ENCODE data around the gene FAHD2B. TPM values are rescaled to one million over a fixed set of nuclear protein-coding genes. Genes with fewer than 3 reads are reported as not detected.
A peak's percentile ranks its signal among the peaks of the same experiment; 100 is the strongest.
"Not testable (repeated sequence)": the region's sequence is repeated elsewhere in the genome, so short reads cannot be mapped to it uniquely, and the experiment has no call there.

FAHD2B gene
- 13.3 and 13.6 TPM in 2 replicates for polyA plus RNA-seq (2012; rRNA removed)
- 7.3 and 10.7 TPM in 2 replicates for polyA plus RNA-seq (2012; cell fraction: cytosol; rRNA removed)
- polyA plus RNA-seq (2012; cell fraction: nucleus; rRNA removed) = 33.4 and 37.1 TPM in 2 replicates

- H3K4me1 ChIP-seq (ENCODE audit: control insufficient read depth in 1 of 2, insufficient read depth in 2 of 2, low read depth in 1 of 2, low read length in 1 of 2); H3K27ac ChIP-seq (ENCODE audit: low read depth in 2 of 2, low read length in 1 of 2); H3K9me2 ChIP-seq; H3K79me2 ChIP-seq (ENCODE audit: insufficient read depth); H3F3A ChIP-seq (replicated peaks; ENCODE audit: insufficient read depth); H3K27me3 ChIP-seq (ENCODE audit: insufficient read depth); CTCF ChIA-PET; H3K9me3 ChIP-seq; H4K20me1 ChIP-seq (ENCODE audit: insufficient read depth); POLR2A ChIA-PET; H3K36me3 ChIP-seq (replicated peaks in 1 of 2; ENCODE audit: control insufficient read depth in 1 of 2, insufficient read depth in 2 of 2, low read length in 1 of 2): not testable (repeated sequence)
- WGBS (ENCODE audit: low lambda C conversion rate) = 10% methylated on average over 2 of the region's 48 CpGs
- peak; percentile 79 for DNase-seq
- peak within 1 kb of the TSS; percentile 38 to 47 for H3K4me3 ChIP-seq (ENCODE audit: low read depth in 2 of 2, low read length in 1 of 2)
- H3K9ac ChIP-seq = peak within 1 kb of the TSS; percentile 46
- H2AFZ ChIP-seq (ENCODE audit: low read depth) = peak within 1 kb of the TSS; percentile 82; the same call in 1 of the 2 replicates
- peak within 1 kb of the TSS; percentile 85 for H3K4me2 ChIP-seq
Observed at GRCh38 chr2:97094772-97095611, at the start of gene FAHD2B. FAHD2B (minus strand) TSS chr2:97094882; CDS start chr2:97091706, 3,176 bp downstream.

DNA sequence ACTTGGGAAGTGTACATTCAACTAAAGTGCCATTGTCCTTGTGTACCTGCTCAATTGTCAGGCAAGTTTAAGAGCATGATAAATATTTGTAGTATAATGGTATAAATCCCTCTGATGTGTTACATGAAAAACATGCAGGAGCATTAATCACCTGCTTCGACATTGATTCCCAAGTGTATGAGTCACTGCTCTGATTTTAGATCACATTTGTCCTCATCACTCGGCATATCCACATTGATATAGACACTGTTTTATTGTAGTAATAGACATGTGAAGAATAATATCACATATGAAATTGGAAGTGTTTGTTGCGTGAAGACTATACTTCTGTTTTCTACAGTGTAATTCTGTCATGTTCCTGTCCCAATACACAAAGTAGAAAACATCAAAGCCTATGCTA lies 49.3 kb upstream of the FAHD2B start:
- H3K4me3 ChIP-seq (ENCODE audit: low read depth in 2 of 2, low read length in 1 of 2); H3F3A ChIP-seq (replicated peaks; ENCODE audit: insufficient read depth); H3K79me2 ChIP-seq (ENCODE audit: insufficient read depth); POLR2A ChIA-PET; H3K4me2 ChIP-seq; H3K27ac ChIP-seq (ENCODE audit: low read depth in 2 of 2, low read length in 1 of 2); H2AFZ ChIP-seq (ENCODE audit: low read depth); DNase-seq; CTCF ChIA-PET; H3K9ac ChIP-seq; H3K9me3 ChIP-seq; H3K4me1 ChIP-seq (ENCODE audit: control insufficient read depth in 1 of 2, insufficient read depth in 2 of 2, low read depth in 1 of 2, low read length in 1 of 2); H3K9me2 ChIP-seq; H4K20me1 ChIP-seq (ENCODE audit: insufficient read depth); H3K27me3 ChIP-seq (ENCODE audit: insufficient read depth): not testable (repeated sequence)
- WGBS (ENCODE audit: low lambda C conversion rate) = 43% methylated on average over 3 of the region's 3 CpGs
- H3K36me3 ChIP-seq (replicated peaks in 1 of 2; ENCODE audit: control insufficient read depth in 1 of 2, insufficient read depth in 2 of 2, low read length in 1 of 2) = peaks cover 3 to 29% of the 10 kb centered on the region in 2 experiments

- H3K4me3 ChIP-seq (ENCODE audit: low read depth in 2 of 2, low read length in 1 of 2); H3K4me2 ChIP-seq; CTCF ChIA-PET; H3K36me3 ChIP-seq (replicated peaks in 1 of 2; ENCODE audit: control insufficient read depth in 1 of 2, insufficient read depth in 2 of 2, low read length in 1 of 2); H3K9me3 ChIP-seq; H3F3A ChIP-seq (replicated peaks; ENCODE audit: insufficient read depth); DNase-seq; H3K9me2 ChIP-seq; H3K9ac ChIP-seq; H3K27ac ChIP-seq (ENCODE audit: low read depth in 2 of 2, low read length in 1 of 2); H2AFZ ChIP-seq (ENCODE audit: low read depth); H3K4me1 ChIP-seq (ENCODE audit: control insufficient read depth in 1 of 2, insufficient read depth in 2 of 2, low read depth in 1 of 2, low read length in 1 of 2); H3K27me3 ChIP-seq (ENCODE audit: insufficient read depth); POLR2A ChIA-PET; H4K20me1 ChIP-seq (ENCODE audit: insufficient read depth); H3K79me2 ChIP-seq (ENCODE audit: insufficient read depth): not testable (repeated sequence)
- WGBS (ENCODE audit: low lambda C conversion rate) = 92% methylated on average over 2 of the region's 2 CpGs
Observed at GRCh38 chr2:97129090-97129489, 34.4 kb upstream of the FAHD2B start.

GRCh38 chr2:97113882-97114255 lies 19.2 kb upstream of the FAHD2B start:
- WGBS (ENCODE audit: low lambda C conversion rate) = 3% methylated on average over 18 of the region's 18 CpGs
- Histone ChIP-seq H3K27ac (ENCODE audit: low read depth in 2 of 2, low read length in 1 of 2) (peak overlapping the region; percentile 47 to 59; a peak in 3 of 4 replicates), H3K4me3 (ENCODE audit: low read depth in 2 of 2, low read length in 1 of 2) (peak overlapping the region; percentile 66 to 93), H3K9ac (peak overlapping the region; percentile 78), H3K79me2 (ENCODE audit: insufficient read depth) (peaks cover 14% of the 10 kb centered on the region), H3K4me2 (peak overlapping the region; percentile 99; the same call in 1 of the 2 replicates)
- H2AFZ ChIP-seq (ENCODE audit: low read depth); H3F3A ChIP-seq (replicated peaks; ENCODE audit: insufficient read depth); POLR2A ChIA-PET; H4K20me1 ChIP-seq (ENCODE audit: insufficient read depth); H3K4me1 ChIP-seq (ENCODE audit: control insufficient read depth in 1 of 2, insufficient read depth in 2 of 2, low read depth in 1 of 2, low read length in 1 of 2); H3K27me3 ChIP-seq (ENCODE audit: insufficient read depth); H3K36me3 ChIP-seq (replicated peaks in 1 of 2; ENCODE audit: control insufficient read depth in 1 of 2, insufficient read depth in 2 of 2, low read length in 1 of 2); DNase-seq; H3K9me2 ChIP-seq; H3K9me3 ChIP-seq: not testable (repeated sequence)
- CTCF ChIA-PET = interaction anchor here (1.2 to 2.9 kb wide), 4 partner anchors 102 to 298 kb away, joined by 3 to 37 read pairs (median 4); partner anchors contain the start of gene CNNM3
